ENCODE data around the gene RSPH6A. TPM values are rescaled to one million over a fixed set of nuclear protein-coding genes. Genes with fewer than 3 reads are reported as not detected.

The RSPH6A gene
- total and polyA plus RNA-seq, 2 of the 4 experiments (the other 2 are of a cell fraction) = under 0.01 to 0.09 TPM

DNA sequence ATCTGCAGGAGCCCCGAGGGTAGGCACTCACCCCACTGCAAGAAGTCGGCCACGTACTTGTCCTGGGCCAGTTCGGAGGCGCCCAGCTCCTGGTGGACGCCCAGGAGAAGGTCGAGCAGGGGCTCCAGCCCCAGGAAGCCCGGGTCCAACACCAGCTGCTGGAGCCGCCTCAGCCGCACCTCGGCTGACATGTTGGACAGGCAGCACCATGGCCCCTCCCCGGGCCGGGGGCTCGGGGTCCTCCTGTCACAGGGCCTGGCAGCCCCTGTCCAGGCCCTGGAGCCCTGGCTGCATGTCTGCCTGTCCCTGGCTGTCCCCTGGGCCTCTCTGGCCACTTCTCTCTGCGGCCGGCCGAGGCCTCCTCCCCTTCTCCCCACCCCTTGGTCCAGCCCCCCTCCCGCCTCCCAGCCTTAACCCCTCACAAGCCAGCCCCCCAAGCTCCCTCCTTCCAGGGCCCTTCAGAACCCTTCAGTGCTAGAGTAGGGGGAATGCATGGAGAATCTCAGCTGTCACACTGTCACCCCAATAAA is 32.9 kb downstream of the RSPH6A start, which contains the start of gene DMPK:
DMPK (minus strand) TSS at position 329 of the 530 bp plus-strand sequence; CDS start at position 191, 138 bp downstream.
- 29% methylated on average over 12 of the region's 18 CpGs; no CpG with 5 or more reads in 1 of the 2 experiments for WGBS, 2 experiments (ENCODE audit: extremely low coverage in 2 of 2, insufficient read length in 1 of 2)
- H3K4me1 ChIP-seq (ENCODE audit: control insufficient read depth, insufficient read depth, low read length) = peaks cover 30% of the 10 kb centered on the region
- H3K4me2 ChIP-seq (ENCODE audit: low read depth, low read length) = peak within 1 kb of the TSS; percentile 81

More for the DNA sequence above, 32.9 kb downstream of the RSPH6A start, which contains the start of gene DMPK:
- TF ChIP-seq CHD1 (IDR thresholded peaks at IDR 0.05; ENCODE audit: low read depth, low read length) (no peak), BHLHE40 (IDR thresholded peaks at IDR 0.05; ENCODE audit: low read depth, low read length) (no peak), MAFK (IDR thresholded peaks at IDR 0.05; ENCODE audit: low read depth, low read length) (no peak)
- no peaks in the 10 kb centered on the region for H3K9me3 ChIP-seq (ENCODE audit: control insufficient read depth, insufficient read depth, low read length)
- peak within 1 kb of the TSS; percentile 96 for H3K4ac ChIP-seq (ENCODE audit: low read depth, low read length)
- peak within 1 kb of the TSS; percentile 95; the same call in 1 of the 3 replicates for H2BK15ac ChIP-seq (ENCODE audit: low read depth, low read length)
- peaks cover 31 to 83% of the 10 kb centered on the region in 2 experiments for H3K79me1 ChIP-seq (ENCODE audit: low read depth in 1 of 2, low read length in 2 of 2)
- H4K8ac ChIP-seq (ENCODE audit: low read depth in 2 of 2, low read length in 2 of 2) = peak within 1 kb of the TSS; percentile 18 to 85
- H2BK20ac ChIP-seq (ENCODE audit: low read depth, low read length) = peak within 1 kb of the TSS; percentile 93
- H2AK9ac ChIP-seq (replicated peaks; ENCODE audit: low read depth, low read length, poor library complexity) = peak within 1 kb of the TSS; percentile 97
- peak within 1 kb of the TSS; percentile 81 for H2AFZ ChIP-seq (replicated peaks; ENCODE audit: low read length, poor library complexity)
- peak within 1 kb of the TSS; percentile 50; the same call in 1 of the 2 replicates for H3K56ac ChIP-seq (ENCODE audit: extremely low read depth, insufficient read depth, low read length)
- H3K23ac ChIP-seq (ENCODE audit: low read depth, low read length) = peak within 1 kb of the TSS; percentile 88
- H3K9me1 ChIP-seq (ENCODE audit: insufficient read depth, low read length) = peaks cover 19% of the 10 kb centered on the region
- H3K4me3 ChIP-seq (ENCODE audit: insufficient read depth, low read depth, low read length) = peak within 1 kb of the TSS; percentile 33
- H4K20me1 ChIP-seq (ENCODE audit: insufficient read depth, low read length) = peaks cover 30% of the 10 kb centered on the region
- H3K9ac ChIP-seq (ENCODE audit: low read depth, low read length) = peak within 1 kb of the TSS; percentile 66
- BruUV-seq (replicated peaks) = no TSS peak
- H2BK120ac ChIP-seq (ENCODE audit: low read depth, low read length) = peak within 1 kb of the TSS; percentile 96
- H3K27ac ChIP-seq (ENCODE audit: insufficient read depth, low read length) = peak within 1 kb of the TSS; percentile 94
- peaks cover 46% of the 10 kb centered on the region for H3K36me3 ChIP-seq (ENCODE audit: control insufficient read depth, insufficient read depth, low read length)
- H2BK5ac ChIP-seq (ENCODE audit: low read depth, low read length, poor library complexity, severe bottlenecking) = peak within 1 kb of the TSS; percentile 94
- intact Hi-C loops (cut with micrococcal nuclease) = no loop called here
- ChIA-PET POLR2A (ENCODE audit: unreplicated experiment) (interaction anchor here (0.5 to 1.6 kb wide), 7 partner anchors 8 to 35 kb away, joined by 3 to 16 read pairs (median 11); partner anchors contain the start of genes DMWD and SIX5), CTCF (interaction anchor here (0.6 to 1.6 kb wide), 4 partner anchors 12 to 337 kb away, joined by 3 to 9 read pairs (median 4); no protein-coding TSS in a partner anchor)
- ATAC-seq (ENCODE audit: low read depth) (peak; percentile 62), DNase-seq (no peak)
- H4K5ac ChIP-seq (ENCODE audit: low read depth, low read length) = peak within 1 kb of the TSS; percentile 71
- in situ Hi-C loops (cut with MboI; ENCODE audit: low sequenced_read_pairs) = no loop called here
- peak within 1 kb of the TSS; percentile 88; the same call in 1 of the 2 replicates for H2AK5ac ChIP-seq (ENCODE audit: low read depth, low read length)
- dilution Hi-C loops (cut with HindIII; ENCODE audit: low sequenced_read_pairs, unreplicated experiment) = no loop called here
- H4K91ac ChIP-seq (ENCODE audit: insufficient read depth, low read depth, low read length) = peak within 1 kb of the TSS; percentile 86
- H3K18ac ChIP-seq (ENCODE audit: low read depth, low read length) = peak within 1 kb of the TSS; percentile 87
- peak within 1 kb of the TSS; percentile 96 for H3K14ac ChIP-seq (replicated peaks; ENCODE audit: low read depth, low read length)
- H3K27me3 ChIP-seq (ENCODE audit: control insufficient read depth, insufficient read depth, low read length) = no peaks in the 10 kb centered on the region

Data from IMR-90 (cell line).